ENCODE measurements around the gene DCTN1. TPM values are rescaled to one million over a fixed set of nuclear protein-coding genes. Genes with fewer than 3 reads are reported as not detected.

Gene DCTN1
- polyA plus RNA-seq, 1 of the 3 experiments (the other 2 are of a cell fraction), result 91.1 TPM

- TF ChIP-seq CTCF (IDR thresholded peaks at IDR 0.05), result no peak
- no peak for TF ChIP-seq CHD2 (IDR thresholded peaks at IDR 0.05; ENCODE audit: low read length, partially characterized antibody)
Measured at GRCh38 chr2:74428675-74429074, 48.6 kb upstream of the DCTN1 start (continued).

GRCh38 chr2:74427551-74427950, 47.4 kb upstream of the DCTN1 start:
- CTCF ChIA-PET, result interaction anchor here (1.9 kb wide), 1 partner anchor 93 kb away, joined by 4 read pairs; no protein-coding TSS in a partner anchor

GRCh38 chr2:74426181-74426758, 46.2 kb upstream of the DCTN1 start:
- Histone ChIP-seq H3K36me3 (replicated peaks in 1 of 2; ENCODE audit: control insufficient read depth in 1 of 2, insufficient read depth in 2 of 2, low read length in 1 of 2) (peaks cover 6 to 47% of the 10 kb centered on the region in 2 experiments), H2AFZ (ENCODE audit: low read depth) (no peak overlapping the region), H3F3A (replicated peaks; ENCODE audit: insufficient read depth) (peaks cover 4% of the 10 kb centered on the region), H3K4me3 (ENCODE audit: low read depth in 2 of 2, low read length in 1 of 2) (no peak overlapping the region), H3K4me2 (no peak overlapping the region), H3K79me2 (ENCODE audit: insufficient read depth) (no peaks in the 10 kb centered on the region), H3K27ac (ENCODE audit: low read depth in 2 of 2, low read length in 1 of 2) (no peak overlapping the region), H3K9me3 (no peaks in the 10 kb centered on the region), H3K9me2 (no peaks in the 10 kb centered on the region), H4K20me1 (ENCODE audit: insufficient read depth) (no peaks in the 10 kb centered on the region), H3K27me3 (ENCODE audit: insufficient read depth) (no peaks in the 10 kb centered on the region), H3K9ac (no peak overlapping the region), H3K4me1 (ENCODE audit: control insufficient read depth in 1 of 2, insufficient read depth in 2 of 2, low read depth in 1 of 2, low read length in 1 of 2) (peaks cover 0 to 13% of the 10 kb centered on the region in 2 experiments; a peak in 1 of 4 replicates)
- ChIA-PET POLR2A (interaction anchor here (2.7 kb wide), 1 partner anchor 14 kb away, joined by 15 read pairs; no protein-coding TSS in a partner anchor), CTCF (no interaction called here)
- WGBS (ENCODE audit: low lambda C conversion rate), result 94% methylated on average over 11 of the region's 14 CpGs
- no peak for TF ChIP-seq EP300 (IDR thresholded peaks at IDR 0.05; ENCODE audit: borderline replicate concordance in 1 of 2, low read depth in 1 of 2, low read length in 1 of 2)
- DNase-seq, result no peak

More at GRCh38 chr2:74427551-74427950, 47.4 kb upstream of the DCTN1 start:
- H3K27me3 ChIP-seq (ENCODE audit: insufficient read depth), result no peaks in the 10 kb centered on the region
- 76% methylated on average over 3 of the region's 3 CpGs for WGBS (ENCODE audit: low lambda C conversion rate)
- DNase-seq, result no peak
- no peaks in the 10 kb centered on the region for H3K79me2 ChIP-seq (ENCODE audit: insufficient read depth)
- peaks cover 13 to 57% of the 10 kb centered on the region in 2 experiments for H3K36me3 ChIP-seq (replicated peaks in 1 of 2; ENCODE audit: control insufficient read depth in 1 of 2, insufficient read depth in 2 of 2, low read length in 1 of 2)
- H3K9ac ChIP-seq, result no peak overlapping the region
- H4K20me1 ChIP-seq (ENCODE audit: insufficient read depth), result no peaks in the 10 kb centered on the region
- TF ChIP-seq RAD21 (IDR thresholded peaks at IDR 0.05; ENCODE audit: low read length) (no peak), GATA2 (CRISPR knock-in tag; IDR thresholded peaks at IDR 0.05) (no peak)
- H3K4me3 ChIP-seq (ENCODE audit: low read depth in 2 of 2, low read length in 1 of 2), result no peak overlapping the region
- H3K4me2 ChIP-seq, result no peak overlapping the region
- H3K27ac ChIP-seq (ENCODE audit: low read depth in 2 of 2, low read length in 1 of 2), result no peak overlapping the region
- POLR2A ChIA-PET, result interaction anchor here (2.7 kb wide), 1 partner anchor 12 kb away, joined by 15 read pairs; no protein-coding TSS in a partner anchor
- no peak overlapping the region for H2AFZ ChIP-seq (ENCODE audit: low read depth)
- no peaks in the 10 kb centered on the region for H3K9me2 ChIP-seq
- peaks cover 4% of the 10 kb centered on the region for H3F3A ChIP-seq (replicated peaks; ENCODE audit: insufficient read depth)
- H3K4me1 ChIP-seq (ENCODE audit: control insufficient read depth in 1 of 2, insufficient read depth in 2 of 2, low read depth in 1 of 2, low read length in 1 of 2), result peaks cover 0 to 9% of the 10 kb centered on the region in 2 experiments; a peak in 1 of 4 replicates
- no peaks in the 10 kb centered on the region for H3K9me3 ChIP-seq

GRCh38 chr2:74425523-74425922, 45.4 kb upstream of the DCTN1 start:
- peaks cover 8% of the 10 kb centered on the region for H3F3A ChIP-seq (replicated peaks; ENCODE audit: insufficient read depth)
- CTCF ChIA-PET, result no interaction called here
- H4K20me1 ChIP-seq (ENCODE audit: insufficient read depth), result no peaks in the 10 kb centered on the region
- no peaks in the 10 kb centered on the region for H3K9me2 ChIP-seq
- no peaks in the 10 kb centered on the region for H3K27me3 ChIP-seq (ENCODE audit: insufficient read depth)
- H3K4me3 ChIP-seq (ENCODE audit: low read depth in 2 of 2, low read length in 1 of 2), result no peak overlapping the region
- H3K4me2 ChIP-seq, result no peak overlapping the region
- no peaks in the 10 kb centered on the region for H3K9me3 ChIP-seq
- POLR2A ChIA-PET, result interaction anchor here (2.7 kb wide), 1 partner anchor 14 kb away, joined by 15 read pairs; no protein-coding TSS in a partner anchor
- H3K27ac ChIP-seq (ENCODE audit: low read depth in 2 of 2, low read length in 1 of 2), result no peak overlapping the region
- peak; percentile 8 for DNase-seq
- peaks cover 0 to 13% of the 10 kb centered on the region in 2 experiments; a peak in 1 of 4 replicates for H3K4me1 ChIP-seq (ENCODE audit: control insufficient read depth in 1 of 2, insufficient read depth in 2 of 2, low read depth in 1 of 2, low read length in 1 of 2)
- WGBS (ENCODE audit: low lambda C conversion rate), result 67% methylated on average over 3 of the region's 7 CpGs
- H3K36me3 ChIP-seq (replicated peaks in 1 of 2; ENCODE audit: control insufficient read depth in 1 of 2, insufficient read depth in 2 of 2, low read length in 1 of 2), result peaks cover 6 to 43% of the 10 kb centered on the region in 2 experiments
- no peaks in the 10 kb centered on the region for H3K79me2 ChIP-seq (ENCODE audit: insufficient read depth)
- no peak overlapping the region for H2AFZ ChIP-seq (ENCODE audit: low read depth)
- H3K9ac ChIP-seq, result no peak overlapping the region
- TF ChIP-seq YY1 (IDR thresholded peaks at IDR 0.05; ENCODE audit: low read depth) (no peak), GATA2 (CRISPR knock-in tag; IDR thresholded peaks at IDR 0.05) (no peak), SIN3A (IDR thresholded peaks at IDR 0.05; ENCODE audit: borderline replicate concordance, low read depth, low read length) (no peak), IRF3 (IDR thresholded peaks at IDR 0.05; ENCODE audit: low read depth, low read length) (no peak), REST (IDR thresholded peaks at IDR 0.05; ENCODE audit: low read depth, low read length) (no peak), TAF1 (IDR thresholded peaks at IDR 0.05; ENCODE audit: borderline replicate concordance, low read depth, low read length) (no peak), RFX5 (IDR thresholded peaks at IDR 0.05; ENCODE audit: low read length) (no peak), POLR2AphosphoS5 (IDR thresholded peaks at IDR 0.05; ENCODE audit: low read depth, low read length) (no peak)
